HG02798 (cell line): ENCODE measurements around the gene CRYZ.

ENCODE experiments used
- ATAC-seq: cut with Tn5 transposase; IDR thresholded peaks from one replicate; pipeline ENCODE4 v1.9.1; 2021; ENCODE audit warnings: mild to moderate bottlenecking; ENCODE audit not compliant: unreplicated experiment, poor library complexity

The CRYZ gene

DNA sequence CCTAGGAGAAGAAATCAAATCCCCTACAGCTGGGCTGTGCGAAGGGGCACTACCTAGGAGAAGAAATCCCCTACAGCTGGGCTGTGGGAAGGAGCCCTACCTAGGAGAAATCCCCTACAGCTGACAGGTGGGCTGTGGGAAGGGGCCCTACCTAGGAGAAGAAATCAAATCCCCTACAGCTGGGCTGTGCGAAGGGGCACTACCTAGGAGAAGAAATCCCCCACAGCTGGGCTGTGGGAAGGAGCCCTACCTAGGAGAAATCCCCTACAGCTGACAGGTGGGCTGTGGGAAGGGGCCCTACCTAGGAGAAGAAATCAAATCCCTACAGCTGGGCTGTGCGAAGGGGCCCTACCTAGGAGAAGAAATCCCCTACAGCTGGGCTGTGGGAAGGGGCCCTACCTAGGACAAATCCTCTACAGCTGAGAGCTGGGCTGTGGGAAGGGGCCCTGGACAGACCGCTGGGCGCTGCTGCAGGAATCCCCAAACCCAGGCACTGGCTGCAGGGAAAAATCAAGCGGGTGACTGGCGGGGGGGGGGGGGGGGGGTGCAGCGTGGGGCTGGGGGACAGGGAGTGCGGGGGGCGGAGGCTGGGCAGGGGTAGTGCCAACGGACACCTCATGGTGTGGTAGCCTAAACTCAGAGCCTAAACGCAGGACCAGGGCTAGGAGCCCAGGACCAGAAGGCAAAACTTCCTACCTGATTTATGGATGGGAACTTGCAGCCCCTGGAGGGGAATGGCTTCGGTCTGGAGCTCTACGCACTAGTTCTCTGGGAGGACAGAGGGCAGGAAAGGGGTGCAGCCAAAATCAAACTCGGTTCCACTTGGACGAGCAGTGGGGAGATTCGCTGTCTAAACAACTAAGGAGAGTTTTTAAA lies 541 bp downstream of the CRYZ start:
- ATAC-seq: peak; percentile 21

DNA sequence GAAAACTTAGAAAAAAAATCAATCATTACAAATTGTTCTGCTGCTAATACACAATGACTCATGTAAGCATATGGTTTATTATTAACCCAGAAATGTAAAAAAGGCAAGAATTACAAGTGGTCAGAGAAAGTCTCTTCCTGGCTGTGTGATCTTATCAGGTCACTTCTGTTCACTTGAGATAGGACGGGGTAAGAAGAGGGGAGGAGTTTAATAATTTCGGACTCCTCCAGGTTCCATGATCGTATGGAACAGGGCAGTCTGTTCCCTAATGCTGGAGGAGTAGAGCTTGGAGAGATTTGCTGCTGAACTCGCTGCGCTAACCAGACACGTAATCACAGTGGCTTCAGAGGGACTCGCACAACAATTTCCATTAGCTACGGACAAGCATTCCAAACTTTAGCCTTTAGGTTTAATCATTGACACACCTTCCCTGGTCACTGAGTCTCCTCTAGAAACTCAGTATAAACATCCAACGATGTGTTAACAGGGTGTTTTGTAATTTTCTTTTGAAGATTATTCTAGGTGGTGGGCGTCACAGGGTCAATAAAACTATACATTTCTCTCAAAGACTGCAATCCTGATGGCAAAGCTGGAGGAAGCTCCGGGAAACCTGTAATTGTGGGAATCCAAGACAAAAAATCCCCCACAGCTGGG lies 1.3 kb downstream of the CRYZ start:
- peak; percentile 27 for ATAC-seq

DNA sequence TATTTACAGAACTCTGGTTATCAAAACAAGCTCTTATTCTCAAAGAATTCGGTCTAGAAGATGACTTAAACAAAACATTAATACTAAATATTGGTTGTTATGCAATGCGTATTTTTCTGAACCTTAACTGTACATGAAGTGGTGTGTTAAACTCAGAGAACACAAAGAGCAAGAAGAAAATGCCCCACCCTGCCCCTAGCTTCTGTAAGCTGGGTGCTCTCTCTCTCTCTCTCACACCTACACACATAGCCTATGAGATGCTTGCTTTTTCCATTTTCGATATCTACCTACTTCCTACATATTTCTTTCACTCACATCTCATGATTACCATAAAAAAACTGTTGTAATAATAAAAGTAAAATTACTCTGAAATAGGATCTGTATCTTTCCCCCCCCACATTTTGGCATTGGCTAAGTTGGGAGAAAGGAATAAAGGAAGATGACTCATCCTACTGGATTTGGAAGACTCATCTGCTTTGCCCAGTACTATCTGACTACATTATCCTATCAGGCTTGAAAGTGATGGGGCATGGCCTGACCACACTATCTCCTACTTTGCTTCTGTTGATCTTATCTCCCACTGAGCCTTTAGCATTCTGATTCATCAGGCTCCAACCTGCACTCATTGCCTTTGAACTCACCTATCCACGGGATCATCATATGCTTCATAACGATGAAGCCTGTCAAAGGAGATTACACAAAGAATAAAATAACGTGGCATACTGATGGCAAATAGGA lies 2.9 kb downstream of the CRYZ start:
- ATAC-seq: no peak

DNA sequence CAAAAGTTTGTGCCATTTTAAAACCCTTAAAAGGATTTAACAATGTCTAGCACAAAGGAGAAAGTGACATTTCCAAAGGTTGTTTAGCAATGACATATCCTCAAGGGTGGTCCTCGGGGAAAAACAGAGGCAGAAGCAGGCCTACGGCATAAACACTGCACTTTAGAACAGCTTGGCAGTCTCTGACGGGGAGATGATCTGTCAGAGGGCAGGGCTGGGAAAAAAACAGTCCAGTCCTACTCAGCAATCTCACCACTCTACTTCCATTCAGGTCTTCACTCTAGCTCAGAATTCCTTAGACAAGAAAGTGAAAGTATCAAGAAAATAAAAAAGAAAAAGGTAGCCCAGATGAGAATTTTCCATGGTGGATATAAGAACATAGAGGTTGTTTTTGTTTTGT lies 4.1 kb downstream of the CRYZ start:
- ATAC-seq: no peak

DNA sequence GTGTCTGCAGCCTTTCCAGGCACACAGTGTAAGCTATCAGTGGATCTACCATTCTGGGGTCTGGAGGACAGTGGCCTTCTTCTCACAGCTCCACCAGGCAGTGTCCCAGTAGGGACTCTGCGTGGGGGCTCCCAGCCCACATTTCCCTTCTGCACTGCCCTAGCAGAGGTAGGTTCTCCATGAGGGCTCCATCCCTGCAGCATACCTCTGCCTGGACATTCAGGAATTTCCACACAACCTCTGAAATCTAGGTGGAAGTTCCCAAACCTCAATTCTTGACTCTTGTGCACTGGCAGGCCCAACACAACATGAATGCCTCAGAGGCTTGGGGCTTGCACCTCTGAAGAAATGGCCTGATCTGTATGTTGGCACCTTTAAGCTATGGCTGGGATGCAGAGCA lies 6.8 kb downstream of the CRYZ start:
- ATAC-seq: no peak

DNA sequence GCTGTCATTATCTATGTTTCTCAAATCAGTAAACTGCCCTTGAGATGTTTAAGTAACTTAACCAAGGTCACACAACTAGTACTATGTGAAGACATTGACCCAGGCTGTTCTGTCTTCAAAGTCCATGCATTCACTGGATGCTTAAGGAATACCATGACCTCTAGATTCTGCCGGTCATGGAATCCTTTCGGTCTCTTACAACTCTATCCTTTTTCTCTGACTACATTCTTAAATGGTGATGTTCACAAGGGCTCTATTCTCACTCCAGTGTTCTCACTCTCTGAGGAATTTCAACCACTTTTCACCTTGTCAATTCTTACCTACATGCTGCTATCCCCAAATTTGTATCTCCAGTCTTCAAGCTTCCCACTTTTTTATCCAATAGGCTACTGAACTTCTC lies 15.2 kb downstream of the CRYZ start:
- ATAC-seq: no peak

DNA sequence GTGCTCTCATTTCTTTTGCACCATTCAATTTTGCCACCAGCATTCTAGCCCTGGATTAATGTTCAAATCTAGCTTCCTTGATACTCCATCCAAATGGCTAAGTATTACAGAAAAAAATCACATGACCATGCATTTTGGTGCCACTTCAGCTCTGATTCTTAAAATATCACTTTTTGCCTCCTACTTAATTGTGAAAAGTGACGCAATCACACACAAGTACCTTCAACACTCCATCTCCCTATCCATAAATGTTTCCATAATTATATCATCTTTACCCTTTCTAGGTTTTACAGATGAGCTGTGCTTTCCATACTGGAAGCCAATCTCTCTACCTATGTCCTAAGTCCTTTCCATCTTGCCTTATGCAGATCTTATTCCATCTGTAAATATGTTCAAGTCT lies 16.0 kb downstream of the CRYZ start:
- ATAC-seq: no peak

DNA sequence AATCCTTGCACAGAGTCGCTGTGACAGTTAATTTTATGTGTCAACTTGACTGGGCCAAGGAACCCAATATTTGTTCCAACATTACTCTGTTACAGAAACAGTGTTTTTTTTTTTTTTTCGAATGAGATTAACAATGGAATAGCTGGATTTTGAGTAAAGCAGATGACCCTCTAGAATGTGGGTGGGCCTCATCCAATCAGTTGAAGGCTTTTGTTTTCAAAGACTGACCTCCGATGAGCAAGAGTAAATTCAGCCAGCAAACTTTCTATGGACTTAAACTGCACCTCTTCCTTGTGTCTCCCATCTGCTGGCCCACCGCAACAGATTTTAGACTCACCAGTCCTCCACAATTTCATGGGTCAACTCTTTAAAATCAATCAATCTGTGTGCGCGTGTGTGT lies 17.0 kb downstream of the CRYZ start:
- ATAC-seq: no peak

DNA sequence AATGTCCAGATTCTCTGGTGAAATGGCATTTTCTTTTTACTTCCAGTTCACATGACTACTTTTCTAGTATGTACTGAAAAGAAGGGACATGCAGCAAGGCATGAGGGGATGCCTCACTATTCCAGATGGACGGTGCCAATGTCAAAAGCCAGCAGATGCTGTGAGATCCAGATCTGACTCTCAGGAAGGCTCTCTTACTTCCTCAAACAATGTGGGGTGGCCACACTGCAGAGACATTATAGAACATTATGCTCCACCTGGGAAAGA lies 17.7 kb downstream of the CRYZ start:
- ATAC-seq: no peak

DNA sequence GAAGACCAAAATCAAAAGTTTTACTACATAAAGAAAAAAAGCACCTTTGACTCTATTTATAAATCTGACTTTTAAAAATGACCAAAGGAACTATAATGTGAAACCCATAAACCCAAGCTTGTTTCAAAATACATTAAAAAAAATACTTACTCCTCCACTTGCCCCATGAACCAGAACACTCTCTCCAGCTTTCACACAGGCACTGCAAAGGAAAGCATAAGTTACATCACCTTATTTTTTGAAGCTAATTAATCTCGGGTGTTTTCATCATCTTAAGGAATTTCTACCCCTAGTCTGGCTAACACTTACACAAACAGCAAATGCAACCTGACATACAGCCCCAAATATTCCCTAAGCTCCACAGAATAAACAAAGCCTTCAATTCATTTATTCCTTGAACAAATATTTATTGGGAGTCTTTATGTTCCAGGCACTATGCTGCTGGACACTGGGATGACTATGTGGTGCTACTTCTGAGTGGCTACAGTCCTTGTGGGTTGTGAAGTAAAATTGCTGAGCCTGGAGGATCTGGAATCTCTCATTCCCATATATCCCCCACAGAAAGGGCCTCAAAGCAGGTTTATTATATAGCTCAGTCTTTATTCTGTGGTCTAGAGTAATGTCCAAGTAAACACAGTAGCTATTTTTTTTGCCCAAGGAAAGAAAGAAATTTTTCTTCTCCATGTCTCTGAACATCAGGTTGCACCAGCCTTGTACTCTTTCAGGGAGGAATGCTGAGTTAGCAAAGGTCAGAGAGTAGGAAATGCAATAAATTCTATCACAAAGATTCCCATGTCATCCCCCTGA lies 18.2 kb downstream of the CRYZ start:
- ATAC-seq: peak; percentile 75

DNA sequence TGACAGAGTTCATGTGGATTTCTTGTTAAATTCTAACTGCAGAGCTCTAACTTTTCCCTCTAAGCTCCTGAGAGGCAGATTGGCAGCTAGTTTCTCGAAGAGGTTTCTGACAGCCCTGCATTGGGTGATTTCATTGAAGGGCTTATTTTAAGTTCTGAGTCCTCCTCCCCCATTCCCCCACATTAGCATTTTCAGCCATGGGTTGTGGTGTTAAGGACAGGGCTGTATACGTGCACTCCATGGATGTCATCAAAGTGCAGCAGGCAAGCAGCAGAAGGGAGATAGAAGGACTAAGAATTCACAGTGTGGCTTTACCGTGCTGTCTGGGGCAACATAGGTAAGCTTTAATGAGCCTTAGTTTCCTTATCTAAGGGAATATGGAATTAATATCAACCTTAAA lies 19.0 kb downstream of the CRYZ start:
- peak; percentile 26 for ATAC-seq

DNA sequence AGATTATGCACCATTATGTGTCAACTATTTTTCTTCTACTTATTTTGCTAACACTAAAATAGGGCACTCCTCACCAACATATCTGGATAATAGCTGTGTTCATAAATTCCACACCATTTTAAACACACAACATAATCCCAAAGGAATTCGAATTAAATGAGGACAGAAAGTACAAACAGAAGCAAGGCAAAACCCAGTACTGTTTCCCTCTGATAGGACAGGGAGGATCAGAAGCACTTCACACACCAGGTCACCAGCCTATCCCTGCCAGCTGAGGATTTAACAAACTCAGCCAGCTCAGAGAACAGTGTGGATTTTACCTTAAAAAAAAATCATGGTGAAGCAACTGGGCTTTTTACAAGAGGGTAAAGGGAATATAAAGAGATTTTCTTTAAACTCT lies 20.0 kb downstream of the CRYZ start:
- no peak for ATAC-seq

DNA sequence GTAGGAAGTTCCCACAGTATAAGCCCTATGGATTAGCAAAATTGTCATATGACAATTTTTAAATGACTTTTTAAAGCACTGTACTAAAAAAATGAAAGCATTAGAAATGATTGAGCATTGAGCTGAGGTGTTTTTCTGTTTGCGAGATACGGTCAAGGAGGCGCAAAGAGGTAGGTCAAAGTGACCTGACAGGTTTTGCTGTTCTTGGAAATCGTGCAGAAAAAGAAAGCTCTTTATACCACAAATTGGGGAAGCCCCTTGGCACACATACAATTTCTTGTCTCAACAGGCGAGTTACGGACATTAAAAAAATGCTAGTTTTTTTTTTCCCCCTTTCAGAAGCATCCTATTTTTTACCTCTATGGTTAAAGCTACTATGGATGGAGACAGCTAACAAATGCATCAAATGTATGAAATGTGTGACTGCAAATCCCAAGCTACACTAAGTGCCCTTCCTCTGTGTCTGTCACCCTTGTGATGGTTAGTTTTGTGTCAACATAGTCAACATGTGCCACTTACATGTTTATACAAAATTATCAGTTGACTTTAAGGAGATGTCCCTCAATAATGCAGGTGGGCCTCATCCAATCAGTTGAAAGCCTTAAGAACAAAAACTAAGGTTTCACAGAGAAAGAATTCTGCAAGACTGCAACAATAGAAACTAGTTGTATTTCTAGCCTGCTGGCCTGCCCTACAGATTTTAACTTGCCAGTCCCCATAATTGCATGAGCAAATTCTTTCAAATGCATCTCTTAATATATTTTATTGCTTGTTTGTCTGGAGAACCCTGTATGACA lies 29.3 kb downstream of the CRYZ start:
- ATAC-seq: no peak

DNA sequence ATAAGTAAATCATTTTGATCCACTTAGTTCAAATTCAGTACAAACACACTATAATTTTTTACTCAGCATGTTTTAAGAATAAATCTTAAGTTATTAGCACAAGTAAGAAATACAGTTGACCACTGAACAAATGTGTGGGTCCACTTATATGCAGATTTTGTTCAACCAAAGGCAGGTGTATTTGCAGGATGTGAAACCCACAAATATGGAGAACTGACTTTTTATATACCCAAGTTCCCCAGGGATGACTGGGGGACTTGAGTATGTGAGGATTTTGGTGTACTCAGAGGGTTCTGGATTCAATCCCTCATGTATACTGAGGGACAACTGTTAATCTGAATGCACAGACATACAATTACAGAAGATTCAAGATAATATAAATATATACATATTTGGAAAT lies 33.5 kb downstream of the CRYZ start:
- ATAC-seq: peak; percentile 33

DNA sequence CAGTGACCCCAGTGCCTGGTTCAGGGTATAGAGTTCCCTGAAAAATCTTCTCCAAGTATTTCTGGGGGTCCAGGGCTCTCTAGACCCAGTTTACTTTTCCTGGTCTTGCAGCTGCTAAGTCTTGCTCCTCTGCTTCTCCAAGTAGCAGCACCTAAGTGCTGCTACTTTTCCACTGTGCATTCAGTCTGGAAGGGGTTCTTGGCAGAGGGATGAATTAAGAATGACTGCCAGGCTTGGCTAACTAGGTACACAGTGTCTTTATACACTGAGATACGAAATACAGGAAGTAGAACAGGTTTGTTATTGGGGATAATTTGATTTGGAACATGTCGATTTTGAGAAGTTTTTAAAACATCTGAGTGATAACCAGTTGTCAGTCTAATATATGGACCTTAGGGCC lies 35.0 kb downstream of the CRYZ start:
- ATAC-seq: no peak

DNA sequence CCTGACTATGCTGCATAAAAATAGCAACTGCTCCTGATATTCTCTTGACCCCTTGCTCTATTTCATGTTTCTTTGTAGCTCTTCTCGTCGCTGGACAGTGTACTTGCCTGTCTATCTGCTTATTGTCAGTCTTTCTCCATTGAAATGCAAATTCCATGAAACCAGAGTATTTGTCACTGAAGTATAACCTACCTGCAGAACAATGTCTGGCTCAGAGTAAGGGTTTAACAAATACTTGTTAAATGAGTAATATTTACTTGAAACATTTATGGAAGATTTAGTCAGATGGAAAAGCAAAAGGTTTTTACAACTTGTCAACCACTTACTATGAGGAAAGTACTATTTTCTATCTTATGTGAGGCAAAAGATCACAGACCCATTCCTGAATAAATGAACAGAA lies 39.4 kb downstream of the CRYZ start:
- no peak for ATAC-seq

DNA sequence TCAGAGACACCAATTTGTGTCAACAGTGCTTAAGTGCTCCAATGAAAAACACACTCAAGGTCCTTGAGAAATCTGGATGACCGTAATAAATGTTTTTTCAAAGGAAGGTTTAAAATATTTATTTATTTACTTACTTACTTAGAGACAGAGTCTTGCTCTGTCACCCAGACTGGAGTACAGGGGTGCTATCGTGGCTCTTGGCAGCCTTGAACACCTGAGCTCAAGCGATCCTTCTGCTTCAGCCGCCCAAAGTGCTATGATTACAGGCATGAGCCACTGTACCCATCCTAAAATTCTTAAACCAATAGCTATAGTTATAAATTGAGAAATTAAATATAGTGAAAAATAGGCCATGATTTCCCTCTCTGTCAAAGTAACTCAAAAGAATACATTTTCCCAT lies 41.9 kb downstream of the CRYZ start:
- no peak for ATAC-seq

DNA sequence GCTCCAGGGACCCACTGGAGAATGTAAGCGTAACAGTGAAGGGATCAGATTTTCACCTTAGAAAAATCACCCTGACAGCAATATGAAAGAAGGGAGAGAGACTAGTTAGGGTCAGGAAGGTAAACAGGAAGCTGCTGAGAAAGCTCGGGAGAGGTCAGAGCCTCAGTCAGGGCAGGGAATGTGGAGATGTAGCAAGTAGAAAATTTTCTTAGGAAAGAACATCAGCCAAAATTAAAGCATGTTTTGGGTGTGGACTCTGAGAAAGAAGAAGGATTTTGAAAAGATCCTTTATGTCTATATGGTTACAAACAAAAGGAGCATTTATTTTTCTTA lies 42.5 kb downstream of the CRYZ start:
- no peak for ATAC-seq

DNA sequence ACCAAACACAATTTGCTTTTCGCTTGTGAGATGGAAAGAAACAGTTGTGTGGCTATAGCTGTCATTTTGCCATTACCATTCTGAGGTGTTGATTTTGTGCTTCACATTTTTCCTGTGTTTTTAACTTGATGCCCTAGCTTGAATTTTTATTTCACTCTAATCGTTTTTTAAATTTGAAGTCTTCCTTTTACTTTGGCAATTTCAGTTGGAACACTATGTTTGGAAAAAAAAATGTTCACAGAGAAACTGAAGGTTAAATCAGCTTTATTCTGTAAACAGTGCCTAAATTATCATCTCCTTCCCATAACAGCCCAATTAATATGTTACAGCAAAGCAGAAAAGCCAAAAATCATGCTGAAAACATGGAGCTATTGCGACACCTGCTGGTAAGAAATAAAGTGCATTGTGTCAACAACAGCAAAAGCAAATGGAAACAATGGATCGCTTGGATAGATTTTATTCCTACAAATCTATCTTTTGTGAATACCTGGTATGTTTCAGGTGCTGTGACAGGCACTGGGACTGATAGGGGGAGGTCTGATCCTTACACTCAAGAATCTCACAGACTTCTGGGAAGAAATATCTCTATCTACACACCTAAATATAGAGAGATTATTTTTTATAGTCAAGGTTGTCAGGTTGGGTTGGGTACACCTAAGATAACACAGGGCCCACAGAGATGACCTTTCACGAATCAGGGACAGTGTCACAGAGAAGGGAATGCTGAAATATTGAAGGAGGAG lies 43.1 kb downstream of the CRYZ start:
- ATAC-seq: peak; percentile 80
